ACC112 (cell line): Measurements from ENCODE around the gene GGA2.

ENCODE experiments used
- H2AFZ ChIP-seq: fragments of 200-600 bp; sonication (generic); one replicate; pipeline ENCODE4 v1.6.0; 2017; ENCODE audit warnings: antibody characterized with exemption, low read length; ENCODE audit not compliant: unreplicated experiment
- H3K27ac ChIP-seq: fragments of 200-600 bp; sonication (generic); 2 replicates; pipeline ENCODE4 v1.5.1; 2014; ENCODE audit warnings: low read depth, mild to moderate bottlenecking, antibody characterized with exemption, low read length, moderate library complexity
- H3K27me3 ChIP-seq: fragments of 200-600 bp; sonication (generic); 2 replicates; pipeline ENCODE4 v1.6.1; 2014; ENCODE audit warnings: mild to moderate bottlenecking, antibody characterized with exemption, low read length, moderate library complexity, mixed read lengths; ENCODE audit not compliant: insufficient read depth
- H3K36me3 ChIP-seq: fragments of 200-600 bp; sonication (generic); 2 replicates; pipeline ENCODE4 v1.6.1; 2016; ENCODE audit warnings: mild to moderate bottlenecking, antibody characterized with exemption, low read length, moderate library complexity, mixed read lengths; ENCODE audit not compliant: insufficient read depth
- H3K4me1 ChIP-seq: fragments of 200-600 bp; sonication (generic); one replicate; pipeline ENCODE4 v1.6.1; 2016; ENCODE audit warnings: low read length, mixed read lengths; ENCODE audit not compliant: insufficient read depth, unreplicated experiment, control insufficient read depth
- H3K4me3 ChIP-seq: fragments of 200-600 bp; sonication (generic); 2 replicates; pipeline ENCODE4 v1.5.1; 2014; ENCODE audit warnings: mild to moderate bottlenecking, low read depth, low read length
- H3K79me2 ChIP-seq: fragments of 200-600 bp; sonication (generic); one replicate; pipeline ENCODE4 v1.6.0; 2016; ENCODE audit warnings: low read length; ENCODE audit not compliant: control insufficient read depth, unreplicated experiment, insufficient read depth

GGA2 gene

GRCh38 chr16:23539984-23540816 lies 29.9 kb upstream of the GGA2 start:
- Histone ChIP-seq H3K36me3 (peaks cover 3% of the 10 kb centered on the region; the same call in 1 of the 2 replicates), H3K79me2 (no peaks in the 10 kb centered on the region), H3K27ac (no peak overlapping the region), H3K27me3 (no peaks in the 10 kb centered on the region), H3K4me1 (peaks cover 18% of the 10 kb centered on the region), H2AFZ (no peak overlapping the region), H3K4me3 (no peak overlapping the region)

GRCh38 chr16:23538919-23539278 lies 28.6 kb upstream of the GGA2 start:
- Histone ChIP-seq H3K4me3 (no peak overlapping the region), H3K36me3 (peaks cover 8% of the 10 kb centered on the region; the same call in 1 of the 2 replicates), H3K4me1 (peaks cover 18% of the 10 kb centered on the region), H3K27me3 (no peaks in the 10 kb centered on the region), H2AFZ (no peak overlapping the region), H3K27ac (peak overlapping the region; percentile 54), H3K79me2 (no peaks in the 10 kb centered on the region)

- Histone ChIP-seq H3K79me2 (no peaks in the 10 kb centered on the region), H3K36me3 (peaks cover 8% of the 10 kb centered on the region; the same call in 1 of the 2 replicates), H3K4me3 (no peak overlapping the region), H3K27me3 (no peaks in the 10 kb centered on the region), H3K4me1 (peaks cover 18% of the 10 kb centered on the region), H3K27ac (no peak overlapping the region), H2AFZ (no peak overlapping the region)
Observed at GRCh38 chr16:23537390-23537789, 27.1 kb upstream of the GGA2 start.

GRCh38 chr16:23535901-23536300 lies 25.6 kb upstream of the GGA2 start:
- H3K4me3 ChIP-seq: no peak overlapping the region
- H2AFZ ChIP-seq: no peak overlapping the region
- no peaks in the 10 kb centered on the region for H3K27me3 ChIP-seq
- no peaks in the 10 kb centered on the region for H3K79me2 ChIP-seq
- no peak overlapping the region for H3K27ac ChIP-seq
- H3K4me1 ChIP-seq: peaks cover 18% of the 10 kb centered on the region
- peaks cover 5% of the 10 kb centered on the region; the same call in 1 of the 2 replicates for H3K36me3 ChIP-seq

- Histone ChIP-seq H3K4me3 (no peak overlapping the region), H3K79me2 (no peaks in the 10 kb centered on the region), H3K27me3 (no peaks in the 10 kb centered on the region), H2AFZ (no peak overlapping the region), H3K4me1 (peaks cover 18% of the 10 kb centered on the region), H3K27ac (no peak overlapping the region), H3K36me3 (peaks cover 5% of the 10 kb centered on the region; the same call in 1 of the 2 replicates)
Observed at GRCh38 chr16:23534868-23535860, 24.9 kb upstream of the GGA2 start.

GRCh38 chr16:23532448-23532847 lies 22.2 kb upstream of the GGA2 start:
- Histone ChIP-seq H3K4me1 (peaks cover 7% of the 10 kb centered on the region), H3K36me3 (peaks cover 5% of the 10 kb centered on the region; the same call in 1 of the 2 replicates), H3K27ac (no peak overlapping the region), H3K27me3 (no peaks in the 10 kb centered on the region), H2AFZ (no peak overlapping the region), H3K79me2 (no peaks in the 10 kb centered on the region), H3K4me3 (no peak overlapping the region)

- no peak overlapping the region for H2AFZ ChIP-seq
- H3K4me1 ChIP-seq: no peaks in the 10 kb centered on the region
- H3K4me3 ChIP-seq: no peak overlapping the region
- H3K27me3 ChIP-seq: no peaks in the 10 kb centered on the region
- H3K79me2 ChIP-seq: no peaks in the 10 kb centered on the region
- H3K36me3 ChIP-seq: peaks cover 5% of the 10 kb centered on the region; the same call in 1 of the 2 replicates
- H3K27ac ChIP-seq: no peak overlapping the region
Observed at GRCh38 chr16:23530062-23530461, 19.8 kb upstream of the GGA2 start.

- Histone ChIP-seq H2AFZ (no peak overlapping the region), H3K4me3 (no peak overlapping the region), H3K27me3 (no peaks in the 10 kb centered on the region), H3K79me2 (no peaks in the 10 kb centered on the region), H3K36me3 (no peaks in the 10 kb centered on the region; the same call in 1 of the 2 replicates), H3K27ac (no peak overlapping the region), H3K4me1 (no peaks in the 10 kb centered on the region)
Observed at GRCh38 chr16:23528644-23529310, 18.5 kb upstream of the GGA2 start.

- Histone ChIP-seq H3K36me3 (peaks cover 1% of the 10 kb centered on the region), H3K27ac (no peak overlapping the region), H3K4me1 (no peaks in the 10 kb centered on the region), H3K79me2 (no peaks in the 10 kb centered on the region), H3K27me3 (no peaks in the 10 kb centered on the region), H3K4me3 (no peak overlapping the region), H2AFZ (no peak overlapping the region)
Observed at GRCh38 chr16:23527961-23528643, 17.8 kb upstream of the GGA2 start.

- Histone ChIP-seq H3K79me2 (no peaks in the 10 kb centered on the region), H3K4me3 (no peak overlapping the region), H3K4me1 (no peaks in the 10 kb centered on the region), H3K27ac (no peak overlapping the region), H3K27me3 (no peaks in the 10 kb centered on the region), H3K36me3 (peaks cover 13% of the 10 kb centered on the region), H2AFZ (no peak overlapping the region)
Observed at GRCh38 chr16:23524886-23525285, 14.6 kb upstream of the GGA2 start.
